Body of pancreas (tissue), 4 donors: ENCODE measurements around the gene OR8G1.
"Not testable (repeated sequence)": the region's sequence is repeated elsewhere in the genome, so short reads cannot be mapped to it uniquely, and the experiment has no call there.

Experiments used
- CTCF ChIP-seq, 7 experiments: fragments of 450-650 bp in 4 of 7; fragments of 200-600 bp in 3 of 7; sonication (generic) in 3 of 7; IDR thresholded peaks; one replicate each; pipeline ENCODE4 v1.5.1; 2016 to 2019; ENCODE audit warnings: antibody characterized with exemption in 7 of 7
- POLR2A ChIP-seq, 3 donors: fragments of 450-650 bp; IDR thresholded peaks; one replicate each; pipeline ENCODE4 v1.6.1; 2016; ENCODE audit warnings: antibody characterized with exemption in 3 of 3, mild to moderate bottlenecking in 2 of 3

DNA sequence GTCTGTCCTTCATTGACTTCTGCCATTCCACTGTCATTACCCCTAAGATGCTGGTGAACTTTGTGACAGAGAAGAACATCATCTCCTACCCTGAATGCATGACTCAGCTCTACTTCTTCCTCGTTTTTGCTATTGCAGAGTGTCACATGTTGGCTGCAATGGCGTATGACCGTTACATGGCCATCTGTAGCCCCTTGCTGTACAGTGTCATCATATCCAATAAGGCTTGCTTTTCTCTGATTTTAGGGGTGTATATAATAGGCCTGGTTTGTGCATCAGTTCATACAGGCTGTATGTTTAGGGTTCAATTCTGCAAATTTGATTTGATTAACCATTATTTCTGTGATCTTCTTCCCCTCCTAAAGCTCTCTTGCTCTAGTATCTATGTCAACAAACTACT is 9.0 kb downstream of the OR8G1 start:
- TF ChIP-seq CTCF, POLR2A (IDR thresholded peaks at IDR 0.05): not testable (repeated sequence)
